NOMO-1 treated with dmso at 0.1 percent for 144 hours (cell line): Measurements from ENCODE around the gene NOL7.

Experiments used
- DNase-seq: peaks from one replicate; lab custom pipeline; 2025; ENCODE audit not compliant: unreplicated experiment; lab: John Stamatoyannopoulos, UW

The NOL7 gene

GRCh38 chr6:13614926-13615791 lies at the start of gene NOL7:
Gene NOL7, plus strand, starts transcription at chr6:13615335. Its CDS starts 24 bp downstream, at chr6:13615359.
- peak; percentile 94 for DNase-seq

GRCh38 chr6:13565921-13566320 lies 49.2 kb upstream of the NOL7 start:
- no peak for DNase-seq

GRCh38 chr6:13566500-13566899 lies 48.6 kb upstream of the NOL7 start:
- no peak for DNase-seq

GRCh38 chr6:13568970-13569369 lies 46.2 kb upstream of the NOL7 start:
- DNase-seq: no peak

GRCh38 chr6:13572240-13572639 lies 42.9 kb upstream of the NOL7 start:
- DNase-seq: no peak

- DNase-seq: no peak
These were observed 42.0 kb upstream of the NOL7 start for GRCh38 chr6:13572951-13573654.

GRCh38 chr6:13573669-13574110 lies 41.4 kb upstream of the NOL7 start:
- no peak for DNase-seq

- peak; percentile 93 for DNase-seq
These were observed 41.0 kb upstream of the NOL7 start for GRCh38 chr6:13574149-13574570.

GRCh38 chr6:13574571-13575376 lies 40.4 kb upstream of the NOL7 start, which contains the start of gene SIRT5:
Gene SIRT5, plus strand, starts transcription at chr6:13574601. Its CDS starts 9,510 bp downstream, at chr6:13584111.
- peak; percentile 83 for DNase-seq

GRCh38 chr6:13575377-13575775 lies 39.8 kb upstream of the NOL7 start:
- DNase-seq: no peak

- no peak for DNase-seq
These were observed 39.1 kb upstream of the NOL7 start for GRCh38 chr6:13576017-13576416.

- DNase-seq: no peak
These were observed 37.2 kb upstream of the NOL7 start for GRCh38 chr6:13577926-13578325.

- no peak for DNase-seq
These were observed 35.2 kb upstream of the NOL7 start for GRCh38 chr6:13579911-13580310.

- DNase-seq: no peak
These were observed 33.4 kb upstream of the NOL7 start for GRCh38 chr6:13581700-13582229.

- DNase-seq: no peak
These were observed 28.3 kb upstream of the NOL7 start for GRCh38 chr6:13586603-13587542.

- DNase-seq: no peak
These were observed 25.3 kb upstream of the NOL7 start for GRCh38 chr6:13589801-13590200.

GRCh38 chr6:13590574-13591153 lies 24.5 kb upstream of the NOL7 start:
- DNase-seq: no peak

- DNase-seq: no peak
These were observed 23.8 kb upstream of the NOL7 start for GRCh38 chr6:13591205-13591921.

GRCh38 chr6:13593103-13593502 lies 22.0 kb upstream of the NOL7 start:
- DNase-seq: no peak
